A549 (cell line): Measurements from ENCODE around the gene PRSS21. TPM values are rescaled to one million over a fixed set of nuclear protein-coding genes. Genes with fewer than 3 reads are reported as not detected.
A peak's percentile ranks its signal among the peaks of the same experiment; 100 is the strongest.

Experiments used
- ATAC-seq, 2 experiments: fragments of 200-7000 bp in 1 of 2; fragments of >200 bp in 1 of 2; cut with Nextera tagmentation in 1 of 2; cut with Tn5 transposase in 1 of 2; 3 replicates each; pipeline versions ENCODE4 v1.8.0 to v1.9.1; 2018 to 2020; ENCODE audit warnings: mild to moderate bottlenecking in 1 of 2, moderate library complexity in 1 of 2
- CTCF ChIA-PET: fragments of 300-600 bp; sonication (Branson Sonifier 250); formaldehyde crosslinking; extraction: SDS; loops from one replicate; lab custom pipeline; 2021; ENCODE audit warnings: antibody characterized with exemption, inconsistent platforms; lab: Yijun Ruan, JAX
- POLR2A ChIA-PET: fragments of 350-600 bp; formaldehyde crosslinking; extraction: SDS; loops from one replicate; lab custom pipeline; 2021; ENCODE audit warnings: antibody characterized with exemption, inconsistent platforms; lab: Yijun Ruan, JAX
- DNase-seq, 2 experiments: peaks; one replicate each; pipeline versions ENCODE4 v3.0.0 to v3.0.0-alpha.2; 2011 to 2016; ENCODE audit warnings: low read depth in 1 of 2, low spot score in 1 of 2
- FAIRE-seq: peaks from 2 replicates; lab custom pipeline; 2011; peaks lifted over from hg19 to GRCh38; lab: Jason Lieb, UNC
- H3K27ac ChIP-seq, 2 experiments: fragments of >200 bp; sonication (Bioruptor Twin); formaldehyde crosslinking; 3 replicates each; pipeline ENCODE4 v1.5.1; 2016 to 2017
- H3K4me1 ChIP-seq: fragments of >200 bp; sonication (Bioruptor Twin); formaldehyde crosslinking; 3 replicates; pipeline ENCODE4 v1.6.1; 2016
- H3K4me2 ChIP-seq: fragments of >200 bp; sonication (Bioruptor Twin); formaldehyde crosslinking; 3 replicates; pipeline ENCODE4 v1.6.1; 2016
- H3K4me3 ChIP-seq: fragments of >200 bp; sonication (Bioruptor Twin); formaldehyde crosslinking; 3 replicates; pipeline ENCODE4 v1.5.1; 2016
- H3K9me3 ChIP-seq: fragments of >200 bp; sonication (Bioruptor Twin); formaldehyde crosslinking; 3 replicates; pipeline ENCODE4 v1.6.1; 2016
- CBX2 ChIP-seq: fragments of 200-600 bp; sonication (generic); IDR thresholded peaks from 2 replicates; pipeline ENCODE4 v1.6.1; 2016; ENCODE audit warnings: low read depth, mild to moderate bottlenecking, borderline replicate concordance
- CBX8 ChIP-seq: fragments of 200-600 bp; sonication (generic); IDR thresholded peaks from 2 replicates; pipeline ENCODE4 v1.6.1; 2016
- CEBPB ChIP-seq, 2 experiments: fragments of >200 bp in 1 of 2; sonication (Bioruptor Twin) in 1 of 2; formaldehyde crosslinking in 1 of 2; IDR thresholded peaks; 2 replicates each; pipeline ENCODE4 v1.6.1; 2012 to 2016
- EHMT2 ChIP-seq: fragments of 200-600 bp; sonication (generic); IDR thresholded peaks from 2 replicates; pipeline ENCODE4 v1.6.1; 2016; ENCODE audit warnings: antibody characterized with exemption, low read depth, mild to moderate bottlenecking, moderate library complexity
- EP300 ChIP-seq, 2 experiments: fragments of >200 bp; sonication (Bioruptor Twin); formaldehyde crosslinking; IDR thresholded peaks; 2 replicates in 1 of 2; 3 replicates in 1 of 2; pipeline ENCODE4 v1.6.1; 2016 to 2017
- FOSB ChIP-seq: fragments of 250-450 bp; sonication (Bioruptor Pico); IDR thresholded peaks from 2 replicates; pipeline ENCODE4 v1.5.0; 2020; ENCODE audit warnings: mild to moderate bottlenecking, moderate library complexity
- FOSL2 ChIP-seq, 2 experiments: fragments of 450-650 bp in 1 of 2; fragments of >200 bp in 1 of 2; sonication (Bioruptor Twin) in 1 of 2; formaldehyde crosslinking; IDR thresholded peaks; 2 replicates each; pipeline versions ENCODE4 v1.5.0 to v1.6.1; 2016 to 2020; ENCODE audit warnings: mild to moderate bottlenecking in 1 of 2, moderate library complexity in 1 of 2
- FOXS1 ChIP-seq: fragments of 250-450 bp; sonication (Bioruptor Pico); IDR thresholded peaks from 2 replicates; pipeline ENCODE4 v1.5.0; 2020; ENCODE audit warnings: mild to moderate bottlenecking, moderate library complexity
- GATA3 ChIP-seq: IDR thresholded peaks from 2 replicates; pipeline ENCODE4 v1.6.1; 2012; ENCODE audit warnings: borderline replicate concordance
- HDAC2 ChIP-seq: fragments of 200-600 bp; sonication (generic); IDR thresholded peaks from 2 replicates; pipeline ENCODE4 v1.6.1; 2016
- HOXA7 ChIP-seq: fragments of 250-450 bp; sonication (Bioruptor Pico); IDR thresholded peaks from 2 replicates; pipeline ENCODE4 v1.5.0; 2020; ENCODE audit warnings: mild to moderate bottlenecking, moderate library complexity
- HOXB13 ChIP-seq: fragments of 250-450 bp; sonication (Bioruptor Pico); IDR thresholded peaks from 2 replicates; pipeline ENCODE4 v1.5.0; 2020; ENCODE audit warnings: low read depth, mild to moderate bottlenecking, moderate library complexity
- MYC ChIP-seq: IDR thresholded peaks from 2 replicates; pipeline ENCODE4 v1.6.1; 2012; ENCODE audit warnings: mild to moderate bottlenecking, inconsistent platforms, low read length, improper control_type of control experiment, borderline replicate concordance
- POLR2A ChIP-seq: IDR thresholded peaks from 2 replicates; pipeline ENCODE4 v1.6.1; 2012; ENCODE audit warnings: mild to moderate bottlenecking, low read length
- TP53 ChIP-seq: fragments of 250-450 bp; sonication (Bioruptor Pico); IDR thresholded peaks from 2 replicates; pipeline ENCODE4 v1.5.0; 2021; ENCODE audit warnings: mild to moderate bottlenecking, moderate library complexity
- ZFP36 ChIP-seq: fragments of 450-650 bp; IDR thresholded peaks from 2 replicates; pipeline ENCODE4 v1.6.1; 2014; ENCODE audit warnings: borderline replicate concordance; ENCODE audit not compliant: partially characterized antibody
- ZSCAN20 ChIP-seq: fragments of 250-450 bp; sonication (Bioruptor Pico); IDR thresholded peaks from 2 replicates; pipeline ENCODE4 v1.8.0; 2022; ENCODE audit warnings: mild to moderate bottlenecking, moderate library complexity
- WGBS: methylation state at CpG from one replicate; pipeline ENCODE4 v1.1.6; 2017; ENCODE audit errors: missing lambda C conversion rate; 5-methylcytosine and 5-hydroxymethylcytosine counted together
- polyA plus RNA-seq, 4 experiments: library from polyadenylated mRNA; depleted of rRNA in 3 of 4; stranded (reverse); fragments of >200 nt; fragmentation: RNase III in 1 of 4; extraction: RNeasy Plus Mini Kit Qiagen cat#74134 plus additional on column Dnase treatment in 1 of 4; gene quantifications; 2 replicates in 3 of 4; 3 replicates in 1 of 4; pipeline ENCODE4 v1.2.3, GENCODE V29; 2011 to 2017
- TF ChIP-seq, protein P1 (sequence below): fragments of >200 bp; sonication (Bioruptor Twin); formaldehyde crosslinking; IDR thresholded peaks from 3 replicates; pipeline ENCODE4 v1.6.1; 2016
- TF ChIP-seq, protein P2 (sequence below): IDR thresholded peaks from 2 replicates; pipeline ENCODE4 v1.6.1; 2012; ENCODE audit warnings: low read depth, borderline replicate concordance
- TF ChIP-seq, protein P3 (sequence below): IDR thresholded peaks from 2 replicates; pipeline ENCODE4 v1.6.1; 2012
- TF ChIP-seq, protein P4 (sequence below): fragments of >200 bp; sonication (Bioruptor Twin); formaldehyde crosslinking; IDR thresholded peaks from 2 replicates; pipeline ENCODE4 v1.6.1; 2016

The PRSS21 gene
- polyA plus RNA-seq, 2 of the 4 experiments (the other 2 are of a cell fraction) = 0.12 to 0.23 TPM

DNA sequence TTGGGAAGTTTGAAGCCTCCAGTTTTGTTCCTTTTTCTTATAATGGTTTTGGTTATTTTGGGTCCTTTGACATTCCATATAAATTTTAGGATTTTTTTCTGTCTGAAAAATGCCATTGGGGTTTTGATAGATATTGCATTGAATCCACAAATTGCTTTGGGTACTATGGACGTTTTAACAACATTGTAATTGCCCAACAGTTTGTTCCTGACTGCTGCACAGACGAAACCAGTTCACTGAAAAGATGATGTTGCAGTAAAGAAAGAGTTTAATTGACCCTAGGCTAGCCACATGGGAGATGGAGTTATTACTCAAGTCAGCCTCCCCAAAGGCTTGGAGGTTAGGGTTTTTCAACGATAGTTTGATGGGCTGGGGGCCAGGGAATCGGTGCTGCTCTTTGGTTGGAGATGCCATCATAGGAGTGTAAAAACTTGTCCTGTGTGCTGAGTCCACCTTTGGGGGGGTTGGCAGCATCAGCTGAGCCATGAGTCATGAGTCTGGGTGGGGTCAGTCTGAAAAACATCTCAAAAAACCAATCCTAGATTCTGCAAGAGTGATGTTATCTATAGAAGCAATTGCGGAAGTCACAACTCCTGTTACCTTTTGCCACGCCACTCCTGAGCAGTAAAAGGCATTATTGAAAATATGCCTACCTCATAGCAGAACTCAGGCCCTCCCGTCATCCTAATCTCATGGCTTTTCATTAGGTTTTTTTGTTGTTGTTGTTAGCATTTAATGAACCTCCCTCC, 21.5 kb upstream of the PRSS21 start:
- Histone ChIP-seq H3K4me3 (no peak overlapping the region), H3K4me1 (peaks cover 28% of the 10 kb centered on the region), H3K27ac (peak overlapping the region; percentile 27 to 48; a peak in 5 of 6 replicates), H3K4me2 (peak overlapping the region; percentile 27), H3K9me3 (no peaks in the 10 kb centered on the region)
- TF ChIP-seq HDAC2 (no peak), FOSL2 (IDR thresholded peaks at IDR 0.05) (no peak), FOSL2 (CRISPR knock-in tag; IDR thresholded peaks at IDR 0.05) (0 out of 2 replicates have a peak, but pooled peaks have one; percentile 10)
- no peak for ATAC-seq
- no peak for DNase-seq
- FAIRE-seq = no peak
- ChIA-PET CTCF (interaction anchor here (1.3 to 1.4 kb wide), 2 partner anchors 27 to 44 kb away, joined by 5 to 8 read pairs; no protein-coding TSS in a partner anchor), POLR2A (no interaction called here)
- 59% methylated on average over 7 of the region's 7 CpGs for WGBS

DNA sequence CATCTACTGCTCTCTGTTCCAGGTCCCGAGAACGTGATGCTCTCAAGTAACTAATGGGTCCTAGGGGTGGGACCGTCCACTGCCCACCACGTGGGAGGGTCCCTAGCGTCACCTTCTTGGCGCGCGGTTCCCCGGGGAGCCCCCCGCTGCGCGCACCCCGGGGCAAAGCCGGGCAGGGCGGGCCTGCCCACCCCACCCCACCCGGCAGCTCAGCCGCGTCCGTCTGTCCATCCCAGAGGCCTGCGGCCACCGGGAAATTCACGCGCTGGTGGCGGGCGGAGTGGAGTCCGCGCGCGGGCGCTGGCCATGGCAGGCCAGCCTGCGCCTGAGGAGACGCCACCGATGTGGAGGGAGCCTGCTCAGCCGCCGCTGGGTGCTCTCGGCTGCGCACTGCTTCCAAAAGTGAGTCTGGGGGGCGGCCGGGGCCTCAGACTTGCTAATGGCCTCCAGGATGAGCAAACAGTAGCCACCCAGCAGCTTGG, 18.3 kb upstream of the PRSS21 start:
- 94% methylated on average over 21 of the region's 39 CpGs for WGBS
- POLR2A ChIA-PET = no interaction called here
- peaks cover 7% of the 10 kb centered on the region; the same call in 2 of the 3 replicates for H3K9me3 ChIP-seq
- CTCF ChIA-PET = interaction anchor here (1.0 to 2.7 kb wide), 5 partner anchors 8 to 78 kb away, joined by 3 to 13 read pairs (median 4); no protein-coding TSS in a partner anchor
- DNase-seq (no peak), FAIRE-seq (no peak), ATAC-seq (no peak)
- H3K27ac ChIP-seq = no peak overlapping the region
- peaks cover 28% of the 10 kb centered on the region for H3K4me1 ChIP-seq
- H3K4me3 ChIP-seq = no peak overlapping the region
- no peak for TF ChIP-seq CBX2
- TF ChIP-seq HOXB13 (CRISPR knock-in tag) = no peak
- no peak for TF ChIP-seq FOSB (CRISPR knock-in tag)
- TF ChIP-seq EP300 (IDR thresholded peaks at IDR 0.05) = no peak
- TF ChIP-seq, protein P1, sequence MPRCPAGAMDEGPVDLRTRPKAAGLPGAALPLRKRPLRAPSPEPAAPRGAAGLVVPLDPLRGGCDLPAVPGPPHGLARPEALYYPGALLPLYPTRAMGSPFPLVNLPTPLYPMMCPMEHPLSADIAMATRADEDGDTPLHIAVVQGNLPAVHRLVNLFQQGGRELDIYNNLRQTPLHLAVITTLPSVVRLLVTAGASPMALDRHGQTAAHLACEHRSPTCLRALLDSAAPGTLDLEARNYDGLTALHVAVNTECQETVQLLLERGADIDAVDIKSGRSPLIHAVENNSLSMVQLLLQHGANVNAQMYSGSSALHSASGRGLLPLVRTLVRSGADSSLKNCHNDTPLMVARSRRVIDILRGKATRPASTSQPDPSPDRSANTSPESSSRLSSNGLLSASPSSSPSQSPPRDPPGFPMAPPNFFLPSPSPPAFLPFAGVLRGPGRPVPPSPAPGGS = no peak
- TF ChIP-seq FOXS1 (CRISPR knock-in tag) = no peak
- TF ChIP-seq GATA3 = no peak
- TF ChIP-seq ZFP36 = no peak
- TF ChIP-seq POLR2A = no peak
- TF ChIP-seq HOXA7 (CRISPR knock-in tag) = no peak
- H3K4me2 ChIP-seq = no peak overlapping the region

DNA sequence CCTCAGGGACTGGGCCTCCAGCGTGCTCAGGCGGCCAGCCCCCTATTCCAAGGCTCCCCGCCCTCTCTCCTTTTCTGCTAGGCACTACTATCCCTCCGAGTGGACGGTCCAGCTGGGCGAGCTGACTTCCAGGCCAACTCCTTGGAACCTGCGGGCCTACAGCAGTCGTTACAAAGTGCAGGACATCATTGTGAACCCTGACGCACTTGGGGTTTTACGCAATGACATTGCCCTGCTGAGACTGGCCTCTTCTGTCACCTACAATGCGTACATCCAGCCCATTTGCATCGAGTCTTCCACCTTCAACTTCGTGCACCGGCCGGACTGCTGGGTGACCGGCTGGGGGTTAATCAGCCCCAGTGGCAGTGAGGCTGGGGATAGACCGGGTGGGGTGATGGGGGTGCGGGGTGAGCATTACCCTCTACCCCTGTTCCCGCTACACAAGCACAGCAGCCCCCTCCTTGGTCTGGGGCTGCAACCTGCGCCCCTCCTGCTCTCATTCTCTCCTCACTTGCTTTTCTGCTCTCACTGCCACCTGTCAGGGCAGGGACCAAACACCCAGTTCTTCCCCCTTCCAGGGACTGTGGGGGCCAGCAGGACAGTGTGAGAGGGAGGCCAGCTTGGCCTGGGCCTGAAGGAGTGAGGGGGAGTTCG, 17.7 kb upstream of the PRSS21 start:
- CTCF ChIA-PET = interaction anchor here (1.0 to 2.7 kb wide), 6 partner anchors 9 to 77 kb away, joined by 3 to 13 read pairs (median 4); no protein-coding TSS in a partner anchor
- FAIRE-seq = no peak
- no peak overlapping the region for H3K4me2 ChIP-seq
- no peak for DNase-seq
- H3K27ac ChIP-seq = no peak overlapping the region
- no peak overlapping the region for H3K4me3 ChIP-seq
- 83% methylated on average over 20 of the region's 21 CpGs for WGBS
- H3K9me3 ChIP-seq = peaks cover 13% of the 10 kb centered on the region
- no peak for TF ChIP-seq CBX8
- TF ChIP-seq TP53 (CRISPR knock-in tag) = no peak
- TF ChIP-seq, protein P2, sequence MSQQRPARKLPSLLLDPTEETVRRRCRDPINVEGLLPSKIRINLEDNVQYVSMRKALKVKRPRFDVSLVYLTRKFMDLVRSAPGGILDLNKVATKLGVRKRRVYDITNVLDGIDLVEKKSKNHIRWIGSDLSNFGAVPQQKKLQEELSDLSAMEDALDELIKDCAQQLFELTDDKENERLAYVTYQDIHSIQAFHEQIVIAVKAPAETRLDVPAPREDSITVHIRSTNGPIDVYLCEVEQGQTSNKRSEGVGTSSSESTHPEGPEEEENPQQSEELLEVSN = no peak
- ATAC-seq = peak; percentile 34 to 46; a peak in 3 of 6 replicates
- H3K4me1 ChIP-seq = peaks cover 22% of the 10 kb centered on the region
- POLR2A ChIA-PET = no interaction called here

DNA sequence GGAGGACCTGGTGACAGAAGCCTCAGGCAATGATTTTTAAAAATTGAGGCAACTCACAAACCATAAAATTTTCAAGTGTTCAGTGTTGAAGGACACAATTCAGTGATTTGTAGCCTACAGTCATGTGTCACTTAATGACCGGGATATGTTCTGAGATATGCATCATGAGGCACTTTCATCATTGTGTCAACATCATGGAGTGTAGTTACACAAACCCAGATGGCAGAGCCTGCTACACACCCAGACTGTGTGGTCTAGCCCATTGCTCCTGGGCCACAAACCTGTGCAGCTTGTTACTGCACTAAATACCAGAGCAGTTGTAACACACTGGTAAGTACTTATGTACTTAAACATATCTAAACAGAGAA, 17.2 kb upstream of the PRSS21 start:
- H3K4me1 ChIP-seq = peaks cover 17% of the 10 kb centered on the region
- ChIA-PET POLR2A (no interaction called here), CTCF (interaction anchor here (0.6 to 2.7 kb wide), 6 partner anchors 9 to 203 kb away, joined by 3 to 13 read pairs (median 4); no protein-coding TSS in a partner anchor)
- FAIRE-seq = no peak
- TF ChIP-seq, protein P3, sequence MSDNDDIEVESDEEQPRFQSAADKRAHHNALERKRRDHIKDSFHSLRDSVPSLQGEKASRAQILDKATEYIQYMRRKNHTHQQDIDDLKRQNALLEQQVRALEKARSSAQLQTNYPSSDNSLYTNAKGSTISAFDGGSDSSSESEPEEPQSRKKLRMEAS = no peak
- TF ChIP-seq EHMT2 = no peak
- TF ChIP-seq CEBPB (IDR thresholded peaks at IDR 0.05) = no peak
- no peak for TF ChIP-seq HOXB13 (CRISPR knock-in tag)
- no peak for TF ChIP-seq ZFP36
- no peak for TF ChIP-seq EP300 (IDR thresholded peaks at IDR 0.05)
- TF ChIP-seq, protein P4, sequence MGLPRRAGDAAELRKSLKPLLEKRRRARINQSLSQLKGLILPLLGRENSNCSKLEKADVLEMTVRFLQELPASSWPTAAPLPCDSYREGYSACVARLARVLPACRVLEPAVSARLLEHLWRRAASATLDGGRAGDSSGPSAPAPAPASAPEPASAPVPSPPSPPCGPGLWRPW = no peak
- no peak for TF ChIP-seq MYC
- no peak for TF ChIP-seq ZSCAN20
- H3K9me3 ChIP-seq = peaks cover 18% of the 10 kb centered on the region
- peak; percentile 61 to 70; a peak in 5 of 6 replicates for ATAC-seq
- peak in 1 of 2 experiments; percentile 48 for DNase-seq
- no peak overlapping the region for H3K27ac ChIP-seq
- no peak overlapping the region for H3K4me2 ChIP-seq
- WGBS = 7% methylated on average over 1 of the region's 1 CpG
- H3K4me3 ChIP-seq = no peak overlapping the region
